Colonic mucosa (tissue), 4 donors: Measurements from ENCODE around the gene GRK4. TPM values are rescaled to one million over a fixed set of nuclear protein-coding genes. Genes with fewer than 3 reads are reported as not detected.

Experiments
- DNase-seq: peaks from one replicate; pipeline ENCODE4 v3.0.0-alpha.2; 2020
- H3K27ac ChIP-seq: fragments of 200-600 bp; one replicate; pipeline ENCODE4 v1.8.0; 2021
- H3K27me3 ChIP-seq: fragments of 200-600 bp; one replicate; pipeline ENCODE4 v1.8.0; 2021
- H3K36me3 ChIP-seq: fragments of 200-600 bp; one replicate; pipeline ENCODE4 v1.8.0; 2021
- H3K4me1 ChIP-seq: fragments of 200-600 bp; one replicate; pipeline ENCODE4 v1.8.0; 2021; ENCODE audit warnings: mild to moderate bottlenecking
- H3K4me3 ChIP-seq: fragments of 200-600 bp; one replicate; pipeline ENCODE4 v1.8.0; 2021
- H3K9ac ChIP-seq, 2 donors: one replicate each; pipeline ENCODE4 v1.7.0; 2013; ENCODE audit warnings: control low read depth in 2 of 2, low read depth in 2 of 2, low read length in 2 of 2
- H3K9me3 ChIP-seq: fragments of 200-600 bp; one replicate; pipeline ENCODE4 v1.8.0; 2021
- CTCF ChIP-seq: fragments of 200-600 bp; IDR thresholded peaks from one replicate; pipeline ENCODE4 v1.8.0; 2022; ENCODE audit warnings: antibody characterized with exemption, mild to moderate bottlenecking
- intact Hi-C: fragments of 100-400 bp; cut with DNase I; formaldehyde crosslinking; loops from one replicate; pipeline ENCODE4 v1.14.1; 2022
- total RNA-seq, 2 donors: library from RNA; stranded (reverse); fragmentation: NEBNext Ultra II Directional in 1 of 2; extraction: Animal tissue kit (Norgen Biotek cat#: 25700) in 1 of 2; gene quantifications; one replicate each; pipeline ENCODE4 v1.2.1, GENCODE V29; 2021
- donor health status: healthy.
- donor health status: DM: no; HTN: no; CAD: no.
- donor health status: DM: no; HTN: no; CAD: no.

GRK4 gene
- total RNA-seq, 2 donors from 2014 or later, result 0.77 to 1.7 TPM

GRCh38 chr4:3060946-3061345, 97.6 kb downstream of the GRK4 start:
- Histone ChIP-seq H3K9ac (no peak overlapping the region), H3K9me3 (no peaks in the 10 kb centered on the region), H3K36me3 (no peaks in the 10 kb centered on the region), H3K27ac (no peak overlapping the region), H3K4me1 (no peaks in the 10 kb centered on the region), H3K27me3 (no peaks in the 10 kb centered on the region), H3K4me3 (no peak overlapping the region)
- no peak for TF ChIP-seq CTCF
- intact Hi-C loops, result no loop called here
- DNase-seq, result no peak

GRCh38 chr4:3062471-3062870, 99.1 kb downstream of the GRK4 start:
- Histone ChIP-seq H3K27me3 (no peaks in the 10 kb centered on the region), H3K9ac (no peak overlapping the region), H3K9me3 (no peaks in the 10 kb centered on the region), H3K4me3 (no peak overlapping the region), H3K4me1 (no peaks in the 10 kb centered on the region), H3K27ac (no peak overlapping the region), H3K36me3 (no peaks in the 10 kb centered on the region)
- DNase-seq, result no peak
- intact Hi-C loops, result no loop called here
- TF ChIP-seq CTCF, result no peak

- DNase-seq, result no peak
- intact Hi-C loops, result no loop called here
- no peaks in the 10 kb centered on the region for H3K9me3 ChIP-seq
- H3K27ac ChIP-seq, result no peak overlapping the region
- H3K4me1 ChIP-seq, result no peaks in the 10 kb centered on the region
- H3K4me3 ChIP-seq, result no peak overlapping the region
- no peak overlapping the region for H3K9ac ChIP-seq
- H3K36me3 ChIP-seq, result no peaks in the 10 kb centered on the region
- no peaks in the 10 kb centered on the region for H3K27me3 ChIP-seq
- TF ChIP-seq CTCF, result no peak
Measured at GRCh38 chr4:3065551-3065950, 102.2 kb downstream of the GRK4 start.

GRCh38 chr4:3066836-3067400, 103.5 kb downstream of the GRK4 start:
- intact Hi-C loops, result no loop called here
- TF ChIP-seq CTCF, result no peak

GRCh38 chr4:3067473-3068001, 104.2 kb downstream of the GRK4 start:
- no peaks in the 10 kb centered on the region for H3K4me1 ChIP-seq
- no peak overlapping the region for H3K4me3 ChIP-seq
- no peak for DNase-seq
- no peaks in the 10 kb centered on the region for H3K27me3 ChIP-seq
- intact Hi-C loops, result no loop called here
- no peaks in the 10 kb centered on the region for H3K9me3 ChIP-seq
- no peak for TF ChIP-seq CTCF
- H3K36me3 ChIP-seq, result no peaks in the 10 kb centered on the region
- no peak overlapping the region for H3K9ac ChIP-seq
- H3K27ac ChIP-seq, result no peak overlapping the region

More at GRCh38 chr4:3066836-3067400, 103.5 kb downstream of the GRK4 start:
- Histone ChIP-seq H3K36me3 (no peaks in the 10 kb centered on the region), H3K4me1 (no peaks in the 10 kb centered on the region), H3K27me3 (no peaks in the 10 kb centered on the region), H3K4me3 (no peak overlapping the region), H3K9ac (no peak overlapping the region), H3K9me3 (no peaks in the 10 kb centered on the region), H3K27ac (no peak overlapping the region)
- DNase-seq, result no peak
